ENCODE results near the gene ZNF436.

GRCh38 chr1:23362218-23362713, 7.4 kb downstream of the ZNF436 start:
- TF ChIP-seq CTCF (conservative IDR thresholded peaks at IDR 0.05) (no peak), ZFX (IDR thresholded peaks at IDR 0.05) (no peak)
